Choroid plexus epithelial cell (primary cell): ENCODE results near the gene SYCE1L.
A peak's percentile ranks its signal among the peaks of the same experiment; 100 is the strongest.

Source experiments
- DNase-seq: peaks from one replicate; pipeline ENCODE4 v3.0.0-alpha.2; 2010; ENCODE audit warnings: low read depth
- H3K4me3 ChIP-seq: 2 replicates; pipeline ENCODE4 v1.5.1; 2011; ENCODE audit warnings: low read depth, mild to moderate bottlenecking, control low read depth, low read length, moderate library complexity
- CTCF ChIP-seq: conservative IDR thresholded peaks from 2 replicates; pipeline ENCODE4 v1.5.1; 2011; ENCODE audit warnings: low read depth, mild to moderate bottlenecking, control low read depth, inconsistent platforms, low read length, moderate library complexity

The SYCE1L gene

GRCh38 chr16:77206533-77206932, 7.3 kb downstream of the SYCE1L start:
- DNase-seq: no peak
- H3K4me3 ChIP-seq: no peak overlapping the region
- TF ChIP-seq CTCF: no peak

GRCh38 chr16:77207030-77207429, 7.8 kb downstream of the SYCE1L start:
- H3K4me3 ChIP-seq: no peak overlapping the region
- TF ChIP-seq CTCF: no peak
- no peak for DNase-seq

GRCh38 chr16:77208382-77208781, 9.2 kb downstream of the SYCE1L start:
- TF ChIP-seq CTCF: no peak
- DNase-seq: no peak
- no peak overlapping the region for H3K4me3 ChIP-seq

GRCh38 chr16:77211880-77212740, 12.9 kb downstream of the SYCE1L start:
- TF ChIP-seq CTCF: no peak
- peak overlapping the region; percentile 65 for H3K4me3 ChIP-seq
- peak; percentile 22 for DNase-seq

- peak overlapping the region; percentile 65 for H3K4me3 ChIP-seq
- DNase-seq: peak; percentile 45
- TF ChIP-seq CTCF: no peak
Observed at GRCh38 chr16:77212741-77213541, 13.7 kb downstream of the SYCE1L start.

- DNase-seq: peak; percentile 67
- H3K4me3 ChIP-seq: no peak overlapping the region
- no peak for TF ChIP-seq CTCF
Observed at GRCh38 chr16:77213542-77214106, 14.4 kb downstream of the SYCE1L start.
